Dermis blood vessel endothelial cell (primary cell): ENCODE measurements around the gene SHC2. TPM values are rescaled to one million over a fixed set of nuclear protein-coding genes. Genes with fewer than 3 reads are reported as not detected.
A peak's percentile ranks its signal among the peaks of the same experiment; 100 is the strongest.
"Not testable (repeated sequence)": the region's sequence is repeated elsewhere in the genome, so short reads cannot be mapped to it uniquely, and the experiment has no call there.

Source experiments
- DNase-seq: peaks from one replicate; pipeline ENCODE4 v3.0.0; 2010
- total RNA-seq: library from RNA; depleted of rRNA; stranded (reverse); fragments of >200 nt; gene quantifications from 2 replicates; pipeline ENCODE4 v1.2.3, GENCODE V29; 2014

Gene SHC2
- total RNA-seq, 1 donor from 2014 or later = 8.3 TPM

GRCh38 chr19:491146-491741 is 30.4 kb upstream of the SHC2 start:
- DNase-seq = peak; percentile 46

DNA sequence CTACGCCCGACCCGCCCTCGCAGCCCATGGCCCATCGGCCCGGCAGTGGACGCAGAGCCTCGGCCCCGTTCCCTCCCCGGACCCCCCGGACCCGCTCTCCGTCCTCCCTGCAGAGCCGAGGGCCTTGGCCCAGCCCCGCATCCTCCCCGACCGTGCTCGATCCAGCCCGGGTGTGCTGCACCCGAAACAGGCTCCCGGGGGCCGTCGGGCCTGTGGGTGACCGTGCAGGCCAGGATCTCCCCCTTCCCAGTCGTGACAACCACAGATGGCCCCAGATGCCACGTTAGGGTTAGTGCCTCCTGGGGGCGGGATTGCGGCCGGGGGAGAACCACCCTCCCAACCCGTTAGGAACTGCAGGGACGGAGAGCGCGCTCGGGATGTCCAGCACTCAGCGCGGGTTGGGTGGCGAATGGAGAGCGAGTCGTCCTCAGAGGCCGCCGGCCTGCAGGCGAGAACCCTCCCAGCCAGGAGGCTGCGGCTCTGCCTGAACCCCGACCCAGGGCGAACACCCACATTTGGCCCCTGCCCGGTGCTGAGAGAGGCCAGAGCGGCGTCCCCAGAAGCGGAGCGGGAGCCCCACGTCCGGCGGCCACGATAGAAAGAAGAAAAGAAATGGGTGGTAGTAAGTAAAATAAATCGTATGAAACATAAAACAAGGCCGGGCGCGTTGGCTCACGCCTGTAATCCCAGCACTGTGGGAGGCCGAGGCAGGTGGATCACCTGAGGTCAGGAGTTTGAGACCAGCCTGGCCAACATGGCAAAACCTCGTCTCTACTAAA is 28.8 kb upstream of the SHC2 start:
- DNase-seq = peak; percentile 50

DNA sequence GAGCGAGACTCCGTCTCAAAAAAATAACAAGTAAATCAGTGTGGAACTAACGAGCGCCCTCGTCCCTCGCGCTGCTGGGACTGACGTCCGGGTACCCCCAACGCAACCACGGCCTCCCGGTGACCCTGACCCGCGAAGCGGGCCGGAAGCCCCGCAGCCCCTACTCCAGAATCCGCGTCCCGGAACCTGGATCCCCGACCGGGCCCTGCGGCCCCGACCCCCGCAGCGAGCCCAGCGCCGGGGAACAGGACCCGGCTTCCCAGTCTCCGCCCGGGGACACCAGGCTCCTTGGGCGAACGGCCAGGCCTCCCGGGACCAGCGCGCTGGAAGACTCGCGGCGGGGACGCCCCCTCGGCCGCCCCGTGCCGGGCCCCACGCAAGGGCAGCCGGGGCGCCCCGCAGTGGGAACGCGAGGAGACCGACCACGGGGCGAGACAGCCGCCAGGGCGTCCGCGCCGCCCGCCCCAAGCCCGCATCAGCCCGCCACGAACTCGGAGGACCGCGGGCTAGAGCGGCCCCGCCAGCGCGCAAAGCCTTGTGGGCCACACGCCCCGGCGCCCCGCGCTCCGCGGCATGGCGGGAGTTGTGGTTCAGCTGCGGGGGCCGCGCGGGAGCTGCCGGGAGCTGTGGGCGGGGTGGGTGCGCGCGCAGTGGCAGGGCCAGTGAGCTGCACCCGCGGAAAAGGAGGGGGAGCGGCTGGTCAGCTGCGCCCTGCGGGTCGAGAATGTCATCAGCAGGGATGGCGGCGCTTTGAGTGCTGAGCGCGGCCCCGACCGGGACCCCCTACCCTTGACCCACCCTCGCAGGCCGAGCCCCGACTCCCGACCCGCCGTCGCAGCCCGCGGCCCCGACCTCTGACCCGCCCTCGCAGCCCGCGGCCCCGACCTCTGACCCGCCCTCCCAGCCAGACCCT is 27.9 kb upstream of the SHC2 start:
- DNase-seq = peak; percentile 98

DNA sequence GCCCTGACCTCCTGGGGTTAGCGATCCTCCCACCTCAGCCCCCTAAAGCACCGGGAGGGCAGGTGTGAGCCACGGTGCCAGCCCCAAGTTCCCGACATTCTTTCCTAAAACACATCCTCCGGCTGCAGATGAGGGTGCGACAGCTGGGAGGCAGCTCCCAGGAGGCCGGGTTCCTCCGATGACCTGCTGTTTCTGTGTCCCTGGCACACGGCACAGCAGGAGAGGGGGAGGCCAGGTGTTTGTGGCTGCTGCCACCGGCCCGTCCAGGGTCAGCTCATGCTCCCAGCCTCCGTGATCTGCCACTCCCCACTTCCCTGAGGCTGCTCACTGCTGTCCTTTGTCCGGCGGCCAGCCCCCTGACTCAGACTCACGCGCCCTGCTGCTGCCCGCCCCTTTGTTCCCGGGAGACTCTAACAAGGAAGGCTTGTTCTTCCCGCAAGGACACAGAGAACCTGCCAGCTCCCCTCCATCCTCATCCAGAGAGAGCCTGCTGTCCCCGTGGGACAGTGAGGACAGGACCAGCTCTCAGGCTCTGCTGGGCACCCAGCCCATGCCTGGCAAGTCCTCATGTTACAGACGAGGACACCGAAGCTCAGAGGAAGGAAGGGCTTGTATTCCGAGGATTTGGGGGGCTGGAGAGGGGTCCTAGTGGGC is 24.9 kb upstream of the SHC2 start:
- peak; percentile 42 for DNase-seq

DNA sequence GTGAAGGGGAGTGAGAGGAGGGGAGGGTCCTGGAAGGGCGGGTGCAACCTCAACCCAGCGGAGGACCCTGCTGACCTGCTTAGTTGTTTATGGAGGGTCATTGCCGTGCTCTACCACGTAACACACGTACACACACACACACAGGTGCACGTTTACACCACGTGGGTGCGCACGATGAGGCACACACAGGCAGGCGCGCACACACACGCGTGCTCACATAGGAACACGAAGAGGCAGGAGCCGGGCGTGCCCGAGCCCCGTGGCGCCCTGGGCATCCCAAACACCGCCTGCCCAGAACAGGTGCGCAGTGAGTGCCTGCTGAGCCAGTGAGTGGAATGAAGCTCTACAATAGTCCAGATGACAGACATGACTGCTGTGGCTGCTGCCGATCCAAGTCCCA is 24.2 kb upstream of the SHC2 start:
- DNase-seq = no peak

- no peak for DNase-seq
These were observed 23.7 kb upstream of the SHC2 start for GRCh38 chr19:484494-484893.

DNA sequence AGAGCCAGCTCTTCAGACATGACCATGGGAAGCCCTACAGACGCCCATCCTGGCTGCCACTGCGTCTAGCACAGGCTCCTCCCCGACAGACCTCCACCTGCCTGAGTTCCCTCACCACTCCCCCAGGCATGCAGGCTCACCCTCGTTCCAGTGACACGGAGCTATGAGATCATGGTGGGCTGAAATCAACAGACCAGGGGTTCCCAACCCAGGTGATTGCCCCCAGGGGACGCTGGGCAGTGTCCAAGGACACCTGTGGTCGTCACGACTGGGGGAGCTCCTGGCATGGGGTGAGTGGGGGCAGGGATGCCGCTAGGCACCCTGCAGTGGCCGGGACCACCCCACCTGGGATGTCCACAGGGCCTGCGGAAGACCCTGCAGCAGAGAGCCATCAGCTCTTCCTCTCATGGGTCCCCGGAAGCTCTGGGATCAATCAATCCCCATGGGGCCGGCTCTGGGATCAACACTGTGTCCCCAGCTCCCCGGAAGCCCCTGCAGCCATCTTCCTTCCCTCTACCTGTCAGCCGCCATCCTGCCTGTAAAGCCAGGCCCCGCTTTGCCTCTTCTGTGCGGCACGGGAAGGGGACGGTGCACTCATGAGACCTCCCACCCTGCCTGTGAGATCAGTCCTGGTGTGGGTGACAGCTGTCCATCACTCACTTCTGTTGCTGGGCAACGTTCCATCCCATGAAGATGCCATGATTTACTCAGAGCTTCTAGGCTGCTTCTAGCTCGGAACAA is 22.7 kb upstream of the SHC2 start:
- no peak for DNase-seq

GRCh38 chr19:482186-483041 is 21.6 kb upstream of the SHC2 start:
- peak; percentile 40 for DNase-seq

GRCh38 chr19:481100-481499 is 20.3 kb upstream of the SHC2 start:
- DNase-seq = not testable (repeated sequence)

GRCh38 chr19:480016-480855 is 19.4 kb upstream of the SHC2 start:
- peak; percentile 76 for DNase-seq

DNA sequence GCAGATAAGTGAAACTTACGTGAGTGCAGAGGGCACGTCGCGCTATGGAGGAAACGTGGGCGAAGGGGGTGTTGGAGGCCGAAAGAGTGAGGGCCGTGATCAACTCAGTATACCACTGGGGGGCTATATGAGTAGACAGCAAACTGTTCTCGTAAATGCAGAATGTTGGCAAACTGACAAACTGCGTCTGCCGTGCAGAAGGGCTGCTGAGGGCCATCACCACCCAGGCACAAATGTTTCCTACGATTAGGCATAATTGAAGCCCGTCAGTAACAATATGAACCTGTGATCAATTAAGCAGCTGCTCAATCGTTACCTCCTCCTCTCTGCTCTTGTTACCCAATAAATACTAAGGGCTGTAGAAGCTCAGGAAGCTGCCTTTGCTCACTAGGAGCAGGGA is 18.1 kb upstream of the SHC2 start:
- DNase-seq = no peak

DNA sequence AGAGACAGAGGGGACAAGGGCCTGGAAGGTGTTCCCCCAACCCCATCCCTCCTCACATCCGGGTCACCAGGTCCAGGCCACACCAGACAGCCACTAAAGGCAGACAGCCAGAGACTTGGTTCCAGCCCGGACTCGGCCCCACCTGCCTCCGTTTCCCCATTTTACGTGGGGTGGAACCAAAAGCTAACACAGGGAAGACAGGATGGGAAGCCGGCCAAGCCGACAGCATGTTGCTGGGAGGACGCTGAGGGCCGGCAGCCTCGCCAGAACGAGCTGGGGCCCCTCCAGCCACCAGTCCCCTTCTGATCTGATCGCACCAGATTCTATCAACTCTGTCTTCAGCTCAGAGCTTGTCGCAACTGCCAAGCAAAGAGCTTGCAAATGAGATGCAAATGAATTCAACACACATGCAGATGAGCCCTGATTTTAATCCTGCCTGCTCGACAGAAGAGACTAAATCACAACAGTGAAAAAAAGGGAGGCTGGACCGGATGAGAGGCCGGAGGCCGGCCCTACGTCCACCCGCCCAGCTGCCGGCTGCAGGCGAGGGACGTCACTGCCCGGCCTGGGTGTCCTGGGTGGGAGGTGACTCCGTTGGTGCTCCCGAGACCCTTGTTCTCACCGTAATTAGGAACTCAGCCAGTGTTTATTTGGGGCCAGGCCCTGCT is 17.5 kb upstream of the SHC2 start:
- DNase-seq = no peak

GRCh38 chr19:475360-475759 is 14.5 kb upstream of the SHC2 start:
- no peak for DNase-seq

GRCh38 chr19:474126-475078 is 13.6 kb upstream of the SHC2 start:
- no peak for DNase-seq

GRCh38 chr19:472005-472858 is 11.4 kb upstream of the SHC2 start:
- DNase-seq = no peak

GRCh38 chr19:470701-471100 is 9.9 kb upstream of the SHC2 start:
- no peak for DNase-seq

- DNase-seq = no peak
These were observed 9.0 kb upstream of the SHC2 start for GRCh38 chr19:469833-470232.
